ENCODE data around the gene ERLIN1. TPM values are rescaled to one million over a fixed set of nuclear protein-coding genes. Genes with fewer than 3 reads are reported as not detected.

ERLIN1 gene
- total RNA-seq, 1 experiment from 2014 or later, result 54.9 TPM

DNA sequence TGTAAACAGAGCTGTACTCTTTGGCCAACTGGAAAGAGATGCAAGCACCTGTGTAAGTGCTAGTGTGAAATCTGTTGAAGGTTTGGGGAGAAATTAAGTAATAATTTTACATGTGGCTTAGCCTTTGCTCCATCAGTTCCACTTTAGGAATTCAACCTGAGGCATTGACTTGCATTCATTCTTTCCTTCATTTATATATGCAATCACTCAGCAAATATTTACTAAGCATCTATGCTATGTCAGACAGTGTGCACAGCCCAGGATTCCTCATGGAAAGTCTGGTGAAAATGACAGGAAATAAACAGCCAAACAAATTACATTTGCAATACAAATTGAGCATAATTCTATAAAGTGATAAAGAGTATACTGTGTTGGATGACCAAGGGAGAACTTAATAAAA is 50.3 kb downstream of the ERLIN1 start:
- H3K4me1 ChIP-seq (ENCODE audit: insufficient read depth, low read length, poor library complexity, severe bottlenecking), result no peaks in the 10 kb centered on the region
- no peaks in the 10 kb centered on the region for H3K9me3 ChIP-seq (ENCODE audit: low read depth, low read length, poor library complexity, severe bottlenecking)
- DNase-seq (ENCODE audit: low spot score), result no peak
- no peaks in the 10 kb centered on the region for H3K27me3 ChIP-seq (replicated peaks; ENCODE audit: insufficient read depth, low read depth, low read length, poor library complexity)
- ChIA-PET CTCF (no interaction called here), POLR2A (ENCODE audit: low non-redundant PET) (no interaction called here)
- BruUV-seq (replicated peaks), result no TSS peak
- intact Hi-C loops (cut with micrococcal nuclease; ENCODE audit: unreplicated experiment), result no loop called here
- H3K4me3 ChIP-seq (ENCODE audit: low read depth, low read length, poor library complexity, severe bottlenecking), result no peak overlapping the region
- H3K36me3 ChIP-seq (ENCODE audit: insufficient read depth, low read length, poor library complexity, severe bottlenecking), result no peaks in the 10 kb centered on the region
- no peak for TF ChIP-seq EZH2 (IDR thresholded peaks at IDR 0.05; ENCODE audit: borderline replicate concordance, low read depth, low read length, poor library complexity, severe bottlenecking)
- TF ChIP-seq, protein P1, sequence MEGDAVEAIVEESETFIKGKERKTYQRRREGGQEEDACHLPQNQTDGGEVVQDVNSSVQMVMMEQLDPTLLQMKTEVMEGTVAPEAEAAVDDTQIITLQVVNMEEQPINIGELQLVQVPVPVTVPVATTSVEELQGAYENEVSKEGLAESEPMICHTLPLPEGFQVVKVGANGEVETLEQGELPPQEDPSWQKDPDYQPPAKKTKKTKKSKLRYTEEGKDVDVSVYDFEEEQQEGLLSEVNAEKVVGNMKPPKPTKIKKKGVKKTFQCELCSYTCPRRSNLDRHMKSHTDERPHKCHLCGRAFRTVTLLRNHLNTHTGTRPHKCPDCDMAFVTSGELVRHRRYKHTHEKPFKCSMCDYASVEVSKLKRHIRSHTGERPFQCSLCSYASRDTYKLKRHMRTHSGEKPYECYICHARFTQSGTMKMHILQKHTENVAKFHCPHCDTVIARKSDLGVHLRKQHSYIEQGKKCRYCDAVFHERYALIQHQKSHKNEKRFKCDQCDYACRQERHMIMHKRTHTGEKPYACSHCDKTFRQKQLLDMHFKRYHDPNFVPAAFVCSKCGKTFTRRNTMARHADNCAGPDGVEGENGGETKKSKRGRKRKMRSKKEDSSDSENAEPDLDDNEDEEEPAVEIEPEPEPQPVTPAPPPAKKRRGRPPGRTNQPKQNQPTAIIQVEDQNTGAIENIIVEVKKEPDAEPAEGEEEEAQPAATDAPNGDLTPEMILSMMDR (conservative IDR thresholded peaks at IDR 0.05; ENCODE audit: low read depth, low read length), result no peak
- H3K27ac ChIP-seq (ENCODE audit: low read depth, low read length, poor library complexity, severe bottlenecking), result no peak overlapping the region

DNA sequence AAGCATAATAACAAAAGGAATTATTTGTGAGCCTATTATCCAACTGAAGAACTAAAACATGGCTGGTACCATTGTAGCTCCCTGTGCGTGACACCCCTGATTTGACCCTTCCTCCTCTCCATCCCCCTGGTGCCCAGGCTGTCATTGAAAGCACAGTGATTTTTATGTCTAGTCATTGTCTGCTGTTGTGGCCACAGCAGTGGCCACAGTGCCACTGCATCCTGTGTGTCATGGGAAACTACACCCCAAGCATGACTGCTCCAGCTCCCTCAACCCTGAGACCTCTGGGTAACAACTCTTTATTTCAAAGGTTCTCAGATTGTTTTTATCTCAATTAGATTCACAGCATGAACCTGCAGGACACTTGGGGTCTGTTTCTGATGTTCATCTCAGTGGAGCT is 52.0 kb downstream of the ERLIN1 start:
- intact Hi-C loops (cut with micrococcal nuclease; ENCODE audit: unreplicated experiment), result no loop called here
- POLR2A ChIA-PET (ENCODE audit: low non-redundant PET), result no interaction called here
- TF ChIP-seq, protein P1 (conservative IDR thresholded peaks at IDR 0.05; ENCODE audit: low read depth, low read length), result no peak
- TF ChIP-seq EZH2 (IDR thresholded peaks at IDR 0.05; ENCODE audit: borderline replicate concordance, low read depth, low read length, poor library complexity, severe bottlenecking), result no peak

DNA sequence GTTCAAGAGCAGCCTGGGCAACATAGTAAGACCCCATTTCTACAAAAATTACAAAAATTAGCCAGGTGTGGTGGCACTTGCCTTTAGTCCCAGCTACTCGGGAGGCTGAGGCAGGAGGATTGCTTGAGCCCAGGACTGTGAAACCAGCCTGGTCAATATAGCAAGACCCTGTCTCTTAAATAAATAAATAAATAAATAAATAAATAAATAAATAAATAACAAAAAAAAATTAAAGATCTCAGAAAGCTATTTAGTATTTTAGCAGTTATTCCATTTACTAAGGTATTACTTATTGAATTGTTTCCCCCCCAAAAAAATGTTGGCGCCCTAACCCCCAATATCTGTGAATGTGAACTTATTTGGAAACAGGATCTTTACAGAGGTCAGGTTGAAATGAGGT is 53.4 kb downstream of the ERLIN1 start:
- no peaks in the 10 kb centered on the region for H3K9me3 ChIP-seq (ENCODE audit: low read depth, low read length, poor library complexity, severe bottlenecking)
- ChIA-PET POLR2A (ENCODE audit: low non-redundant PET) (no interaction called here), CTCF (no interaction called here)
- H3K27ac ChIP-seq (ENCODE audit: low read depth, low read length, poor library complexity, severe bottlenecking), result no peak overlapping the region
- TF ChIP-seq, protein P1 (conservative IDR thresholded peaks at IDR 0.05; ENCODE audit: low read depth, low read length), result no peak
- TF ChIP-seq EZH2 (IDR thresholded peaks at IDR 0.05; ENCODE audit: borderline replicate concordance, low read depth, low read length, poor library complexity, severe bottlenecking), result no peak
- BruUV-seq (replicated peaks), result no TSS peak
- no peak overlapping the region for H3K4me3 ChIP-seq (ENCODE audit: low read depth, low read length, poor library complexity, severe bottlenecking)
- no peaks in the 10 kb centered on the region for H3K4me1 ChIP-seq (ENCODE audit: insufficient read depth, low read length, poor library complexity, severe bottlenecking)
- no peaks in the 10 kb centered on the region for H3K27me3 ChIP-seq (replicated peaks; ENCODE audit: insufficient read depth, low read depth, low read length, poor library complexity)
- no peaks in the 10 kb centered on the region for H3K36me3 ChIP-seq (ENCODE audit: insufficient read depth, low read length, poor library complexity, severe bottlenecking)
- intact Hi-C loops (cut with micrococcal nuclease; ENCODE audit: unreplicated experiment), result no loop called here
- no peak for DNase-seq (ENCODE audit: low spot score)

More for the DNA sequence above, 52.0 kb downstream of the ERLIN1 start:
- Histone ChIP-seq H3K36me3 (ENCODE audit: insufficient read depth, low read length, poor library complexity, severe bottlenecking) (no peaks in the 10 kb centered on the region), H3K4me3 (ENCODE audit: low read depth, low read length, poor library complexity, severe bottlenecking) (no peak overlapping the region), H3K4me1 (ENCODE audit: insufficient read depth, low read length, poor library complexity, severe bottlenecking) (no peaks in the 10 kb centered on the region), H3K9me3 (ENCODE audit: low read depth, low read length, poor library complexity, severe bottlenecking) (no peaks in the 10 kb centered on the region), H3K27ac (ENCODE audit: low read depth, low read length, poor library complexity, severe bottlenecking) (no peak overlapping the region), H3K27me3 (replicated peaks; ENCODE audit: insufficient read depth, low read depth, low read length, poor library complexity) (no peaks in the 10 kb centered on the region)
- BruUV-seq (replicated peaks), result no TSS peak
- CTCF ChIA-PET, result no interaction called here
- DNase-seq (ENCODE audit: low spot score), result no peak
